ENCODE data around the gene IL10RB. TPM values are rescaled to one million over a fixed set of nuclear protein-coding genes. Genes with fewer than 3 reads are reported as not detected.
"Not testable (repeated sequence)": the region's sequence is repeated elsewhere in the genome, so short reads cannot be mapped to it uniquely, and the experiment has no call there.

Gene IL10RB
- total RNA-seq, result 6.8 TPM
- long read RNA-seq, transcript IL10RB-201 (7 exons, 1,963 nt), result major isoform, 15 of 31 reads
- long read RNA-seq, partial matches to known transcripts, result 0 of 31 reads
- long read RNA-seq, other reads (novel, unspliced or antisense), result 16 of 31 reads

GRCh38 chr21:33266050-33266788 is at the start of gene IL10RB:
Gene IL10RB, plus strand, starts transcription at chr21:33266367. Its CDS starts 99 bp downstream, at chr21:33266466.
- DNase-seq, result peak; percentile 81
- Histone ChIP-seq H3K27me3 (ENCODE audit: low read depth) (no peaks in the 10 kb centered on the region), H3K4me1 (peaks cover 31% of the 10 kb centered on the region), H3K36me3 (peaks cover 32% of the 10 kb centered on the region), H3K27ac (replicated peaks) (peak within 1 kb of the TSS; percentile 90), H3K4me3 (peak within 1 kb of the TSS; percentile 95), H3K9me3 (replicated peaks) (no peaks in the 10 kb centered on the region)
- intact Hi-C loops (cut with micrococcal nuclease), result no loop called here
- no peak for TF ChIP-seq CTCF (IDR thresholded peaks at IDR 0.05; ENCODE audit: borderline replicate concordance)

GRCh38 chr21:33217138-33217520 is 49.0 kb upstream of the IL10RB start:
- Histone ChIP-seq H3K27me3 (ENCODE audit: low read depth) (no peaks in the 10 kb centered on the region), H3K4me1 (peaks cover 7% of the 10 kb centered on the region), H3K27ac (replicated peaks) (no peak overlapping the region), H3K36me3 (no peaks in the 10 kb centered on the region), H3K9me3 (replicated peaks) (peaks cover 16% of the 10 kb centered on the region), H3K4me3 (no peak overlapping the region)
- intact Hi-C loops (cut with micrococcal nuclease), result no loop called here
- no peak for TF ChIP-seq CTCF (IDR thresholded peaks at IDR 0.05; ENCODE audit: borderline replicate concordance)
- DNase-seq, result no peak

DNA sequence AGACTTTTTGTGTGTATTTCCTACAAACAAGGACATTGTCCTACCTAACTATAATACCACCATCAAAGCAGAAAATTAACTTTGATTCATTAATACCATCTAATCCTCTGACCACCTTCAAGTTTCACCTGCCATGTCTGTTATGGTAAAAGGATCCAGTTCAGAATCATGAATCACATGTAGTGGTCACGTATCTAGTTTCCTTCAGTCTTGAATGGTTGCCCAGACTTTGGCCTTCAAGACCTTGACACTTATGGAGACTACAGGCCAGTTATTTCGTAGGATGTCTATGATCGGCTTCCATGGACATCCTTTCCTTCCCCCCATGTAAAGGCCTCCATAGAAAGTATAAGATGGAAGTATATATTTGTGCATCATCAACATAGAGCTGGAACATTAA is 46.9 kb upstream of the IL10RB start:
- no peak for DNase-seq
- no peak overlapping the region for H3K27ac ChIP-seq (replicated peaks)
- no peak overlapping the region for H3K4me3 ChIP-seq
- H3K36me3 ChIP-seq, result no peaks in the 10 kb centered on the region
- peaks cover 21% of the 10 kb centered on the region for H3K9me3 ChIP-seq (replicated peaks)
- H3K27me3 ChIP-seq (ENCODE audit: low read depth), result no peaks in the 10 kb centered on the region
- intact Hi-C loops (cut with micrococcal nuclease), result no loop called here
- TF ChIP-seq CTCF (IDR thresholded peaks at IDR 0.05; ENCODE audit: borderline replicate concordance), result no peak
- no peaks in the 10 kb centered on the region for H3K4me1 ChIP-seq

DNA sequence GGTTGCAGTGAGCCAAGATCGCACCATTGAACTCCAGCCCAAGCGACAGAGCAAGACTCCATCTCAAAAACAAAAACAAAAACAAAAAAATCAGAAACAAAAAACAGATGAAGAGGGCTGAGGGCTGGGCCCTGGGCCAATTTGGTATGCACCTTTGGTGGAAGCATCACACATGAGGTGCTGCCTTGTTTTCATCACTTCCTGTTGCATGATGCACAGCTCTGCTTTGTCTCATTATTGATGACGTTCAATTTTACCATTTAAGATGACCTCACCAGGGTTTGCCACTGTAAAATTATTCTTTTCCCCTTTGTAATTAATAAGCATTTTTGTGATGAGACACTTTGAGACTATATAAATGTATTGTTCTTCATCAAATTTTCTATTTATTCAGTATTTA is 46.2 kb upstream of the IL10RB start:
- DNase-seq, result no peak
- peaks cover 21% of the 10 kb centered on the region for H3K9me3 ChIP-seq (replicated peaks)
- H3K4me1 ChIP-seq, result no peaks in the 10 kb centered on the region
- H3K27me3 ChIP-seq (ENCODE audit: low read depth), result no peaks in the 10 kb centered on the region
- no peak for TF ChIP-seq CTCF (IDR thresholded peaks at IDR 0.05; ENCODE audit: borderline replicate concordance)
- intact Hi-C loops (cut with micrococcal nuclease), result no loop called here
- H3K36me3 ChIP-seq, result no peaks in the 10 kb centered on the region
- H3K27ac ChIP-seq (replicated peaks), result no peak overlapping the region
- no peak overlapping the region for H3K4me3 ChIP-seq

GRCh38 chr21:33225376-33225775 is 40.8 kb upstream of the IL10RB start:
- H3K27me3 ChIP-seq (ENCODE audit: low read depth); H3K27ac ChIP-seq (replicated peaks); H3K36me3 ChIP-seq; intact Hi-C loops (cut with micrococcal nuclease); H3K4me3 ChIP-seq; DNase-seq: not testable (repeated sequence)
- H3K9me3 ChIP-seq (replicated peaks), result peaks cover 21% of the 10 kb centered on the region
- peaks cover 13% of the 10 kb centered on the region for H3K4me1 ChIP-seq

GRCh38 chr21:33228455-33228854 is 37.7 kb upstream of the IL10RB start:
- Histone ChIP-seq H3K36me3 (no peaks in the 10 kb centered on the region), H3K27me3 (ENCODE audit: low read depth) (no peaks in the 10 kb centered on the region), H3K4me1 (peaks cover 44% of the 10 kb centered on the region), H3K4me3 (no peak overlapping the region), H3K9me3 (replicated peaks) (no peaks in the 10 kb centered on the region), H3K27ac (replicated peaks) (no peak overlapping the region)
- no peak for DNase-seq
- intact Hi-C loops (cut with micrococcal nuclease), result no loop called here
- no peak for TF ChIP-seq CTCF (IDR thresholded peaks at IDR 0.05; ENCODE audit: borderline replicate concordance)

All from left ventricle myocardium inferior (tissue), 1 donor.